HepG2 (cell line): ENCODE measurements around the gene SPAG9. TPM values are rescaled to one million over a fixed set of nuclear protein-coding genes. Genes with fewer than 3 reads are reported as not detected.
A peak's percentile ranks its signal among the peaks of the same experiment; 100 is the strongest.

ENCODE experiments used
- CREB1 ChIP-seq, 2 experiments: fragments of 450-650 bp in 1 of 2; IDR thresholded peaks; 2 replicates each; pipeline ENCODE4 v1.6.1; 2016 to 2017; ENCODE audit warnings: control low read depth in 1 of 2, mild to moderate bottlenecking in 1 of 2, missing compliant biosample characterization in 1 of 2, missing genetic modification characterization in 1 of 2
- CTCF ChIP-seq: sonication (generic); formaldehyde crosslinking; IDR thresholded peaks from 2 replicates; pipeline ENCODE4 v1.5.0; 2020; ENCODE audit warnings: mild to moderate bottlenecking, missing genetic modification reagents, moderate library complexity
- FOSL1 ChIP-seq: sonication (generic); formaldehyde crosslinking; IDR thresholded peaks from 2 replicates; pipeline ENCODE4 v1.9.0; 2021; ENCODE audit warnings: missing genetic modification reagents, borderline replicate concordance
- GATA4 ChIP-seq: sonication (generic); IDR thresholded peaks from 2 replicates; pipeline ENCODE4 v1.6.1; 2016; ENCODE audit warnings: antibody characterized with exemption, low read depth, borderline replicate concordance
- GRHL1 ChIP-seq: sonication (generic); formaldehyde crosslinking; conservative IDR thresholded peaks from 2 replicates; pipeline ENCODE4 v1.8.0; 2022; ENCODE audit warnings: missing genetic modification reagents
- HMGA1 ChIP-seq: sonication (generic); formaldehyde crosslinking; conservative IDR thresholded peaks from 2 replicates; pipeline ENCODE4 v1.4.0; 2020; ENCODE audit warnings: missing genetic modification reagents
- JDP2 ChIP-seq: sonication (generic); formaldehyde crosslinking; IDR thresholded peaks from 2 replicates; pipeline ENCODE4 v1.8.1; 2022; ENCODE audit warnings: missing genetic modification reagents, borderline replicate concordance
- LRRFIP1 ChIP-seq: sonication (generic); formaldehyde crosslinking; conservative IDR thresholded peaks from 2 replicates; pipeline ENCODE4 v1.4.0; 2020; ENCODE audit warnings: missing genetic modification reagents
- MAFK ChIP-seq, 2 experiments: IDR thresholded peaks in 1 of 2; conservative IDR thresholded peaks in 1 of 2; 2 replicates each; pipeline ENCODE4 v1.6.1; 2011; ENCODE audit warnings: improper control_type of control experiment in 2 of 2, low read length in 2 of 2
- PCBP1 ChIP-seq: fragments of 200-400 bp; formaldehyde crosslinking; IDR thresholded peaks from 2 replicates; pipeline ENCODE4 v1.6.1; 2017; ENCODE audit warnings: mild to moderate bottlenecking, low read depth, low read length, borderline replicate concordance
- PTBP1 ChIP-seq: fragments of 200-400 bp; formaldehyde crosslinking; IDR thresholded peaks from 2 replicates; pipeline ENCODE4 v1.6.1; 2018; ENCODE audit warnings: low read length, low read depth; ENCODE audit not compliant: poor library complexity, severe bottlenecking
- REL ChIP-seq: sonication (generic); formaldehyde crosslinking; conservative IDR thresholded peaks from 2 replicates; pipeline ENCODE4 v1.8.0; 2022; ENCODE audit warnings: mild to moderate bottlenecking, missing genetic modification reagents, moderate library complexity
- SCMH1 ChIP-seq: sonication (generic); formaldehyde crosslinking; IDR thresholded peaks from 2 replicates; pipeline ENCODE4 v1.9.0; 2021; ENCODE audit warnings: missing genetic modification reagents, mild to moderate bottlenecking, borderline replicate concordance
- THYN1 ChIP-seq: sonication (generic); formaldehyde crosslinking; IDR thresholded peaks from 2 replicates; pipeline ENCODE4 v1.8.1; 2023; ENCODE audit warnings: low read depth, mild to moderate bottlenecking, moderate library complexity, missing genetic modification reagents, borderline replicate concordance
- TMF1 ChIP-seq: sonication (generic); formaldehyde crosslinking; IDR thresholded peaks from 2 replicates; pipeline ENCODE4 v1.8.1; 2022; ENCODE audit warnings: low read depth, missing genetic modification reagents
- ZFY ChIP-seq: sonication (generic); formaldehyde crosslinking; IDR thresholded peaks from 2 replicates; pipeline ENCODE4 v1.4.0; 2020; ENCODE audit warnings: missing genetic modification reagents
- ZNF12 ChIP-seq: sonication (generic); formaldehyde crosslinking; IDR thresholded peaks from 2 replicates; pipeline ENCODE4 v1.5.0; 2020; ENCODE audit warnings: missing genetic modification reagents
- ZNF503 ChIP-seq: sonication (generic); formaldehyde crosslinking; IDR thresholded peaks from 2 replicates; pipeline ENCODE4 v1.4.0; 2020; ENCODE audit warnings: missing genetic modification reagents
- ZNF563 ChIP-seq: sonication (generic); formaldehyde crosslinking; IDR thresholded peaks from 2 replicates; pipeline ENCODE4 v1.8.0; 2022; ENCODE audit warnings: mild to moderate bottlenecking, moderate library complexity, missing genetic modification reagents
- ZNF607 ChIP-seq: sonication (generic); formaldehyde crosslinking; IDR thresholded peaks from 2 replicates; pipeline ENCODE4 v1.5.1; 2020; ENCODE audit warnings: missing genetic modification reagents, mild to moderate bottlenecking, borderline replicate concordance
- ZNF614 ChIP-seq: IDR thresholded peaks from 2 replicates; pipeline ENCODE4 v1.6.1; 2018; ENCODE audit warnings: missing biosample characterization, missing genetic modification reagents, inconsistent platforms, borderline replicate concordance
- polyA plus RNA-seq, 8 experiments: library from polyadenylated mRNA; depleted of rRNA in 3 of 8; stranded (reverse) in 7 of 8; unstranded in 1 of 8; fragments of >200 nt; fragmentation: Illumina TruSeq in 4 of 8; extraction: Trizol in 4 of 8; gene quantifications; 2 replicates each; pipeline versions ENCODE4 v1.2.1 to v1.2.3, GENCODE V29; 2011 to 2016; ENCODE audit warnings: low read depth in 4 of 8, missing spikeins in 1 of 8, mixed read lengths in 1 of 8; ENCODE audit not compliant: insufficient read depth in 1 of 8
- total RNA-seq, 5 experiments: library from RNA; depleted of rRNA; stranded (reverse); fragments of >200 nt; fragmentation: Illumina TruSeq; extraction: Trizol; gene quantifications; 2 replicates each; pipeline ENCODE4 v1.2.3, GENCODE V29; 2016; ENCODE audit warnings: low read depth in 1 of 5

The SPAG9 gene
- total and polyA plus RNA-seq, 2 of the 13 experiments (the other 11 are each of a cell fraction or from before 2014, with no cell fraction given): 43.2 to 78.6 TPM

- TF ChIP-seq FOSL1 (CRISPR knock-in tag) (no peak), GATA4 (no peak), PTBP1 (no peak), ZNF614 (CRISPR knock-in tag) (no peak; the same call in 1 of the 2 replicates), HMGA1 (CRISPR knock-in tag) (no peak), ZNF12 (no peak), ZNF607 (CRISPR knock-in tag) (no peak), THYN1 (CRISPR knock-in tag) (no peak), LRRFIP1 (CRISPR knock-in tag) (no peak), MAFK (conservative IDR thresholded peaks at IDR 0.05 in 1 of 2, IDR thresholded peaks at IDR 0.05 in 1 of 2; ENCODE audit: low read length in 2 of 2) (no peak), CREB1 (IDR thresholded peaks at IDR 0.05) (peak; percentile 62), CREB1 (CRISPR knock-in tag; IDR thresholded peaks at IDR 0.05) (peak; percentile 54), ZFY (CRISPR knock-in tag) (peak; percentile 34; the same call in 1 of the 2 replicates), SCMH1 (CRISPR knock-in tag) (no peak), CTCF (no peak), GRHL1 (CRISPR knock-in tag) (no peak), ZNF563 (no peak), PCBP1 (no peak), REL (CRISPR knock-in tag) (peak; percentile 61; the same call in 1 of the 2 replicates), TMF1 (CRISPR knock-in tag) (no peak), ZNF503 (CRISPR knock-in tag) (no peak), JDP2 (CRISPR knock-in tag) (no peak; the same call in 1 of the 2 replicates)
Measured at GRCh38 chr17:51121620-51122472, 1.2 kb upstream of the SPAG9 start (continued).
